CMK (cell line): ENCODE measurements around the gene MAN1A1.
A peak's percentile ranks its signal among the peaks of the same experiment; 100 is the strongest.

ENCODE experiments used
- DNase-seq: peaks from one replicate; pipeline ENCODE4 v3.0.0-alpha.2; 2010; ENCODE audit warnings: low read depth

MAN1A1 gene

DNA sequence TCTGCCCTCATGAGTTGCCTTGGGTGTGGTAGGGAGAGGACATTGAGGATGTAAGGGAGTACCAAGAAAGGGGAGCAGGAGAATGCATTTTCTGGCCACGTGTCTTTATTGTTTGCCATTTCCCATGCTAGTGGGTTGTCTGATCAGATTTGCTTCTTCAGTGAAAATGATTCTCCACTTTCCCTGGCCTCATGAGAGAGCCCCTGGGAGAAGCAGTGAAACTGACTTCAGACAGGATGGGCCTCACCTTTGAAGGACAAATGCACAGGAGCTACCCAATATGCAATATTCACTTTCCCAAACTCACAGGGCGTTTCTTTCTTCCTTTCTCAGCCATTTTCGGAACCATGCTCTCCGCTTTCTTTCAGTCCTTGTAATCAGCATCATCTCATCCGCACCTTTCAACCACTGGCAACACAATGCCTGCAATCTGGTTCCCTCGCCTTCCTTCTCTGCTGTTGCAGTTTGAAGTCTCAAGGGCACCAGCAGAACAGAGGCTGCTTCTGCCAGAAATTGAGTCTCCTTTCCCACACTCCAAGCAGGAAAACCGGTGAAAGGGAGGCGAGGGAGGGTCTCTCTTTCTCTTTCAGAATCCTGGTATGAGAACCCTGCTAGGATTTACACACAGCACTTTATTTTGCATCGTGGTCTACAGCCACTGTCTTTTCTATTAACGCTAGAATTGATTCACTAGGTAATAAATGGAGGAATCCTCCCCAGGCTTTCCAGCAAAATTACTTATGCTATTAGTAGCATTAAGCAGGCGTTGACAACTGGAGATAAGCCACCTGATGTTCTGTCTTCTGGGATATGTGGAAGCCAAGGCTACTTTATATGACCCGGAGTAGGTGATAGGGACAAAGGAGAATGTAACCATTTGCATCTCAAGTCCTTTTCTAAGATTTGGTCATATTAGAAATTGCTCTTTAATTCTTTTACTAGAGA, 209.1 kb downstream of the MAN1A1 start:
- no peak for DNase-seq

DNA sequence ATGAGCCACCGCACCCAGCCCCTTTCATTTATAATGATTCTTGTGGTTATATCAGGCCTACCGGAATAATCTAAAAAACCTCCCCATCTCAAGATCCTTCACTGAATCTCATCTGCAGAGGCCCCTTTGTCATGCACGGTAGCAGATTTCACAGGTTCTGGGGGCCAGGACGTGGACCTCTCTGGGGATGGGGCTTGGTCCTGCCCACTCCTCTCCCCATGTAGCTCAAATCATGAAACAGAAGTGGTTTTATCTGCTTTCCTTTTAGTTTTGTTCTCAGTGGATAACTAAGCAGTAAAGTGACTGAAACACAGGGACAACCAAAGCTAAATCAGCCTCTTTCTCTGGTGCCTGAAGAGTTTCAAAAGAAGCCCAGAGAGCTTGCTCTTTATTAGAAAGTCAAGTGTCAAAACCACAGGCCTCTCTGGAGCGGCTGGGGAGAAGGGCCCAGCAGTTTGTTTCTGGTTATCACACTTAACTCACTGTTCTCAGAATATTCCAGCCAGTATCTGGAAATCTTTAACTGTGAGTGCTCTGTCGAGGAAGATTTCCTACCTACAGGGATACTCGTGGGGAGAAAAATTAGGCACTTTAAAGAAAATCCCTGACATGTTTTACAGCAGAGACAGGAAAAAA, 210.5 kb downstream of the MAN1A1 start:
- DNase-seq = no peak

DNA sequence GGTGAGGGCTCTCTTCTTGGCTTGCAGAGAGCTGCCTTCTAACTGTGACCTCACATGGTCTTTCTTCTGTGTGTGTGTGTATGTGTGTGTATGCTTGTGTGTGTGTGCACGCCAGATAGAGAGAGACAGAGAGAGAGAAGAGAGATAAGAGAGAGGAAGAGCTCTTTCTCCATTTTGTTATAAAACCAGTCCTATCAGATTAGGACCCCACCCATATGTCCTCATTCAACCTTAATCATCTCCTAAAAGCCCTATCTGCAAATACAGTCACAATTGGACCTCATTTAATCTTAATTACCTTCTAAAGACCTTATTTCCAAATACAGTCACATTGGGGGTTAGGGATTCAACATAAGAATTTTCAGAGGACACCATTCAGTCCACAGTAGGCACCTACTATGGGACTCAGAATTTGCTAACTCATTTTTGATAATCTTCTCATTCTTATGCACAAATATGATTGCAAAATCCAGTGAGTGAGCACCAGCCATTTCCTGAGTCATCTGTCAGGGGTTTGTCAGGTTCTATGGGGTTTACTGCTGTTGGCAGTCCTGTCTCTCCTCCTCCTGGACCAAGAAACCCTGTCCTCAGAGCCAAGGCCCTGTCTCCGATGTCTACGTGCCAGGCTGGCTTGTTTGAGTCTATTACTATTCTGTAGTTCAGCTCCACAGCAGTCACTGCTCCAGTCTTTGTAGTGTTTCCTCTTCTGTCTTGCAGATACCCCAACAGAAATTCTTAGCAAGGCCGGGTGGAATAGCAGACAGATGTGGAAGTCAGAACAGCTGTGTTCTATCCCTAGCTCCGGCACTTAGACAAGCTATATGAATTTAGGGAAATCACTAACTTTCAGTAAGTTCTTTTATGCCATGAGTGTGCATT, 212.1 kb downstream of the MAN1A1 start:
- peak; percentile 74 for DNase-seq

GRCh38 chr6:119134752-119135151, 214.8 kb downstream of the MAN1A1 start:
- DNase-seq = no peak

GRCh38 chr6:119133400-119133799, 216.2 kb downstream of the MAN1A1 start:
- DNase-seq = no peak

DNA sequence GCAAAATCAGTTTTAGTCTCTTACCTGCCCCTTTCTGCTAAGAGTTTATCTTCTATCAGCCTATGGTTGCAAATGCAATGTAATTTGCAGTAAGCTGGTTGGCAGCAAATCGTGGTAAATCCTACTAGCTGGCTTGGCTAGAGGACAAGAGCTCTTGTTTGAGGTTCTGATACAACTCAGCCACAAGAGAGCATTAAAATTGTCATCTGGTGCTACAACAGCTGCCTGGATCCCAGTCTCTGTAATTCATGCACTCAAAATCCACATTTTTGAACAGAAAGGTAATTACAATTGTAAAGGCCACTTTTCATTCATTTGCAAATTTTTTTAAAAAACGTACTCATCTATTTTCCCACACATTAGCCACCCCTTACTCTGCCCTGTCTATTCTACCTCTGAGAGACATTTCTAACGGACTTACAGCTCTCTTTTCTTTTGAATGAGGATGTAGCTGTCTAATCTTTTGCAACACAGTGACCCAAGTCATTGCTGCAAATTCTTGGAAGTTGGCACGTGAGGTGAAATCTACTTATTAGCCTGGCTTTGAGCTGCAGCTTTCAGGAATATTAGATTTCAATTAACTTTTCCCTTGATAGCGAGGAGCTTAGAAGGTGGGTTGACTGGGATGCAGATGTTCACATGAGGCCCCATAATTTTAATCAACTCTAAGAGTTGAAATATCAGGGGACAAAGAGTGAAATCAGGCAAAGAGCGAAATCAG, 217.1 kb downstream of the MAN1A1 start:
- no peak for DNase-seq

GRCh38 chr6:119129968-119130484, 219.5 kb downstream of the MAN1A1 start:
- no peak for DNase-seq

- no peak for DNase-seq
Measured at GRCh38 chr6:119129148-119129967, 220.2 kb downstream of the MAN1A1 start.

DNA sequence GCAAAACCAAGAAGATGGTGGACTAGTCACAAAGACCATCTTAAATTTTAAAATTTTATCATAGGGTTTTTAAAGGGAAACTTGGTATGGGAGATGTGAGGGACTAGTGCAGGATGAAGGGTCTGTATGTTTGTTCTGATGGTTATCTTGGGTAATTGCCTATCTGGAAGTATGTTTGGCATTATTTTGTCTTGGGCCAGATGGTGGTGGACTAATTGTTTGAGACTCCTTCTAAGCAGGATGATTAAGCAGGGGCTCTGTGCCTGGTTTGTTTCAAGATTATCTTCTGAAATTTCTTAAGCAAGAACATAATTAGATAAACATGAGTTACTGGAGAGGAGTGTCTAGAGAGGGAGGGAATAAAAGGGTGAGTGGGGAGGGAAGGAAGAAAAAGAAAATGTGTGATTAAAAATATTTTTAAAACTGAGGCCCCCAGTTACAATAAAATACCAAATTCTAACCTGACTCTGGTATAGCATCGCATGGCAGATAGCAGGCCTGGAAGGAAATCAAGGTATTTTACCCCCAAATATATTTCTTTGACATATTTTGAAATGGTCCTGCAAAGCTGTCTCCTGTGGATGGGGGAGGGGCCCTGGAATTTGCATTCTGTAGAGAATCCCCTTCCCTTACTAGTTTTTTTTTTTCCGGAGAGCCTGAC, 221.2 kb downstream of the MAN1A1 start:
- DNase-seq = no peak

DNA sequence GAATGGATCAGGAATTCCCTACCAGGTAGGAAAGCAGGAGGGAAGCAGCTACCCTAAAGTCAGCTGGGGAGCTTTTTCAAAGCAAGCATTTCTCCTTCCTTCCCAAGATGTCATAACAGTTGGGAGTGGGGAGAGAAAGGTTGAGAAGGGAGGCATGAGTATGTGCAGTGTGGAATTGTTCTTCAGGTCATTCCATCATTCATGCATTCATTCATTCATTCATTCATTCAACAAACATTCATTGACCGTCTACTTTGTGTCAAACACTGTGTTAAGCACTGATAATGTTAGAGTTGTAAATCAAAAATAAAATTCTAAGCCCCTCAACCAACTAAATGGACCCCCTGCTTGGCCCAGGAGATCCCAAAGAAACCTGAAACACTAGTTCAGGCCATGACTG, 221.9 kb downstream of the MAN1A1 start:
- DNase-seq = no peak
